Measurements from ENCODE around the gene CCT5.
A peak's percentile ranks its signal among the peaks of the same experiment; 100 is the strongest.
"Not testable (repeated sequence)": the region's sequence is repeated elsewhere in the genome, so short reads cannot be mapped to it uniquely, and the experiment has no call there.

Gene CCT5

GRCh38 chr5:10307206-10308148, 57.4 kb downstream of the CCT5 start, which contains the start of gene CMBL:
TSS of gene CMBL (minus strand) at chr5:10307902. CDS start at chr5:10290762, 17,140 bp downstream.
- H3K27me3 ChIP-seq (ENCODE audit: control insufficient read depth in 2 of 2, insufficient read depth in 2 of 2, low read length in 2 of 2): no peaks in the 10 kb centered on the region
- no peaks in the 10 kb centered on the region for H3K9me3 ChIP-seq (ENCODE audit: control insufficient read depth in 2 of 2, low read length in 2 of 2)
- H3K9ac ChIP-seq (ENCODE audit: low read depth in 1 of 2, low read length in 2 of 2): peak within 1 kb of the TSS; percentile 79
- H3K4me3 ChIP-seq (ENCODE audit: low read length in 2 of 2): peak within 1 kb of the TSS; percentile 80 to 82
- H3K4me1 ChIP-seq (ENCODE audit: control insufficient read depth in 2 of 2, insufficient read depth in 2 of 2, low read length in 2 of 2): peaks cover 26 to 47% of the 10 kb centered on the region in 2 donors
- no peaks in the 10 kb centered on the region for H3K36me3 ChIP-seq (ENCODE audit: control insufficient read depth in 2 of 2, insufficient read depth in 2 of 2, low read length in 2 of 2)
- peak within 1 kb of the TSS; percentile 93 for H3K27ac ChIP-seq (ENCODE audit: low read depth in 2 of 2, low read length in 2 of 2)

- no peaks in the 10 kb centered on the region for H3K27me3 ChIP-seq (ENCODE audit: control insufficient read depth in 2 of 2, insufficient read depth in 2 of 2, low read length in 2 of 2)
- H3K4me1 ChIP-seq (ENCODE audit: control insufficient read depth in 2 of 2, insufficient read depth in 2 of 2, low read length in 2 of 2): peaks cover 17 to 34% of the 10 kb centered on the region in 2 donors
- no peak overlapping the region for H3K4me3 ChIP-seq (ENCODE audit: low read length in 2 of 2)
- H3K27ac ChIP-seq (ENCODE audit: low read depth in 2 of 2, low read length in 2 of 2): no peak overlapping the region
- H3K36me3 ChIP-seq (ENCODE audit: control insufficient read depth in 2 of 2, insufficient read depth in 2 of 2, low read length in 2 of 2): no peaks in the 10 kb centered on the region
- no peaks in the 10 kb centered on the region for H3K9me3 ChIP-seq (ENCODE audit: control insufficient read depth in 2 of 2, low read length in 2 of 2)
- no peak overlapping the region for H3K9ac ChIP-seq (ENCODE audit: low read depth in 1 of 2, low read length in 2 of 2)
These were observed 58.8 kb downstream of the CCT5 start for GRCh38 chr5:10308844-10309243.

GRCh38 chr5:10310066-10310779, 60.1 kb downstream of the CCT5 start:
- Histone ChIP-seq H3K4me3 (ENCODE audit: low read length in 2 of 2) (no peak overlapping the region), H3K27ac (ENCODE audit: low read depth in 2 of 2, low read length in 2 of 2) (peak overlapping the region; percentile 35 to 58), H3K36me3 (ENCODE audit: control insufficient read depth in 2 of 2, insufficient read depth in 2 of 2, low read length in 2 of 2) (no peaks in the 10 kb centered on the region), H3K9me3 (ENCODE audit: control insufficient read depth in 2 of 2, low read length in 2 of 2) (no peaks in the 10 kb centered on the region), H3K27me3 (ENCODE audit: control insufficient read depth in 2 of 2, insufficient read depth in 2 of 2, low read length in 2 of 2) (no peaks in the 10 kb centered on the region), H3K4me1 (ENCODE audit: control insufficient read depth in 2 of 2, insufficient read depth in 2 of 2, low read length in 2 of 2) (peaks cover 5 to 20% of the 10 kb centered on the region in 2 donors), H3K9ac (ENCODE audit: low read depth in 1 of 2, low read length in 2 of 2) (no peak overlapping the region)

- not testable (repeated sequence) for H3K4me3 ChIP-seq (ENCODE audit: low read length in 2 of 2)
These were observed 60.9 kb downstream of the CCT5 start for GRCh38 chr5:10310835-10311570.

GRCh38 chr5:10311595-10312425, 61.7 kb downstream of the CCT5 start:
- H3K9ac ChIP-seq (ENCODE audit: low read depth in 1 of 2, low read length in 2 of 2): no peak overlapping the region
- no peak overlapping the region for H3K27ac ChIP-seq (ENCODE audit: low read depth in 2 of 2, low read length in 2 of 2)
- no peaks in the 10 kb centered on the region for H3K36me3 ChIP-seq (ENCODE audit: control insufficient read depth in 2 of 2, insufficient read depth in 2 of 2, low read length in 2 of 2)
- H3K4me1 ChIP-seq (ENCODE audit: control insufficient read depth in 2 of 2, insufficient read depth in 2 of 2, low read length in 2 of 2): peaks cover 3 to 8% of the 10 kb centered on the region in 2 donors
- H3K9me3 ChIP-seq (ENCODE audit: control insufficient read depth in 2 of 2, low read length in 2 of 2): no peaks in the 10 kb centered on the region
- no peak overlapping the region for H3K4me3 ChIP-seq (ENCODE audit: low read length in 2 of 2)
- H3K27me3 ChIP-seq (ENCODE audit: control insufficient read depth in 2 of 2, insufficient read depth in 2 of 2, low read length in 2 of 2): no peaks in the 10 kb centered on the region

More at GRCh38 chr5:10310835-10311570, 60.9 kb downstream of the CCT5 start:
- Histone ChIP-seq H3K27ac (ENCODE audit: low read depth in 2 of 2, low read length in 2 of 2) (peak overlapping the region in 1 of 2 donors; percentile 58), H3K4me1 (ENCODE audit: control insufficient read depth in 2 of 2, insufficient read depth in 2 of 2, low read length in 2 of 2) (peaks cover 3 to 16% of the 10 kb centered on the region in 2 donors)
- H3K9me3 ChIP-seq (ENCODE audit: control insufficient read depth in 2 of 2, low read length in 2 of 2); H3K27me3 ChIP-seq (ENCODE audit: control insufficient read depth in 2 of 2, insufficient read depth in 2 of 2, low read length in 2 of 2); H3K36me3 ChIP-seq (ENCODE audit: control insufficient read depth in 2 of 2, insufficient read depth in 2 of 2, low read length in 2 of 2); H3K9ac ChIP-seq (ENCODE audit: low read depth in 1 of 2, low read length in 2 of 2): not testable (repeated sequence)

- Histone ChIP-seq H3K27ac (ENCODE audit: low read depth in 2 of 2, low read length in 2 of 2) (no peak overlapping the region), H3K4me1 (ENCODE audit: control insufficient read depth in 2 of 2, insufficient read depth in 2 of 2, low read length in 2 of 2) (peaks cover 3 to 5% of the 10 kb centered on the region in 2 donors), H3K4me3 (ENCODE audit: low read length in 2 of 2) (no peak overlapping the region), H3K9me3 (ENCODE audit: control insufficient read depth in 2 of 2, low read length in 2 of 2) (no peaks in the 10 kb centered on the region), H3K27me3 (ENCODE audit: control insufficient read depth in 2 of 2, insufficient read depth in 2 of 2, low read length in 2 of 2) (no peaks in the 10 kb centered on the region), H3K36me3 (ENCODE audit: control insufficient read depth in 2 of 2, insufficient read depth in 2 of 2, low read length in 2 of 2) (no peaks in the 10 kb centered on the region), H3K9ac (ENCODE audit: low read depth in 1 of 2, low read length in 2 of 2) (no peak overlapping the region)
These were observed 65.1 kb downstream of the CCT5 start for GRCh38 chr5:10315201-10315600.
